Psoas muscle (tissue), 8 donors: Measurements from ENCODE around the gene WDR53. TPM values are rescaled to one million over a fixed set of nuclear protein-coding genes. Genes with fewer than 3 reads are reported as not detected.
A peak's percentile ranks its signal among the peaks of the same experiment; 100 is the strongest.

Experiments
- ATAC-seq, 4 donors: fragments of 200-7000 bp; cut with Tn5 transposase; one replicate each; pipeline ENCODE4 v1.9.1; 2020; ENCODE audit warnings: moderate library complexity in 3 of 4, mild to moderate bottlenecking in 2 of 4
- DNase-seq, 2 donors: peaks; one replicate each; pipeline ENCODE4 v3.0.0-alpha.2; 2020
- H3K27ac ChIP-seq: fragments of 200-600 bp; one replicate; pipeline ENCODE4 v1.8.0; 2022
- H3K27me3 ChIP-seq, 3 donors: fragments of 200-600 bp in 1 of 3; one replicate each; pipeline versions ENCODE4 v1.6.1 to v1.8.0; 2013 to 2022; ENCODE audit warnings: low read length in 2 of 3, mild to moderate bottlenecking in 2 of 3, moderate library complexity in 1 of 3; ENCODE audit not compliant: insufficient read depth in 3 of 3
- H3K36me3 ChIP-seq, 2 donors: fragments of 200-600 bp in 1 of 2; one replicate each; pipeline versions ENCODE4 v1.6.1 to v1.8.0; 2013 to 2022; ENCODE audit warnings: low read depth in 1 of 2, mild to moderate bottlenecking in 1 of 2, moderate library complexity in 1 of 2; ENCODE audit not compliant: insufficient read depth in 1 of 2
- H3K4me1 ChIP-seq: fragments of 200-600 bp; one replicate; pipeline ENCODE4 v1.8.0; 2022
- H3K4me3 ChIP-seq: fragments of 200-600 bp; one replicate; pipeline ENCODE4 v1.8.0; 2022; ENCODE audit warnings: mild to moderate bottlenecking
- H3K9me3 ChIP-seq: fragments of 200-600 bp; one replicate; pipeline ENCODE4 v1.8.0; 2022
- CTCF ChIP-seq: fragments of 200-600 bp; IDR thresholded peaks from one replicate; pipeline ENCODE4 v1.8.0; 2022; ENCODE audit warnings: antibody characterized with exemption
- WGBS, 3 donors: extraction: QIAGEN DNeasy Blood & Tissue Kit; methylation state at CpG; one replicate each; pipeline versions ENCODE4 v1.1.6 to v1.1.7; 2013; 5-methylcytosine and 5-hydroxymethylcytosine counted together
- intact Hi-C, 2 donors: fragments of 100-400 bp; cut with DNase I; formaldehyde crosslinking; loops; one replicate each; pipeline versions ENCODE4 v1.11.0 to v1.14.2; 2022
- polyA plus RNA-seq, 3 donors: library from polyadenylated mRNA; stranded (reverse); fragments of 200-250 nt; gene quantifications; one replicate each; pipeline ENCODE4 v1.2.3, GENCODE V29; 2013
- total RNA-seq, 4 donors: library from RNA; stranded (reverse); fragmentation: NEBNext Ultra II Directional in 2 of 4; extraction: Animal tissue kit (Norgen Biotek cat#: 25700) in 2 of 4; gene quantifications; one replicate each; pipeline versions ENCODE4 v1.2.1 to v1.2.4, GENCODE V29; 2021 to 2023
- donor health status: healthy with polysubstance abuse.
- donor health status: DM: no; HTN: no; CAD: no; lungs with moderate emphysema.
- donor health status: Bipolar disorder and iron deficiency.
- donor health status: healthy.
- donor health status: DM: yes; HTN: yes; CAD: no.
- donor health status: DM: no; HTN: no; CAD: no.
- donor health status: DM: no; HTN: no; CAD: no.
- donor health status: DM: yes; HTN: yes; CAD: no.

WDR53 gene
- total and polyA plus RNA-seq, 7 donors = 4.4 to 18.9 (median 10.5) TPM

GRCh38 chr3:196569003-196569516, 706 bp upstream of the WDR53 start:
- intact Hi-C loops = loop anchor here in 1 of 2 donors (5.0 kb wide), 1 partner anchor 62 kb away; no protein-coding TSS in a partner anchor
- DNase-seq (peak in 1 of 2 donors; percentile 71), ATAC-seq (peak in 2 of 4 donors; percentile 32 to 51)
- TF ChIP-seq CTCF = no peak
- H3K4me1 ChIP-seq = peaks cover 24% of the 10 kb centered on the region
- H3K9me3 ChIP-seq = no peaks in the 10 kb centered on the region
- H3K36me3 ChIP-seq = peaks cover 0 to 16% of the 10 kb centered on the region in 2 donors
- H3K27me3 ChIP-seq = no peaks in the 10 kb centered on the region
- H3K27ac ChIP-seq = peak overlapping the region; percentile 92
- WGBS, 3 donors = 0 to 1% (median 0%) methylated on average over 23 to 44 of the region's 44 CpGs
- peak overlapping the region; percentile 89 for H3K4me3 ChIP-seq

- DNase-seq = no peak
- Histone ChIP-seq H3K4me3 (no peak overlapping the region), H3K27ac (no peak overlapping the region), H3K27me3 (no peaks in the 10 kb centered on the region), H3K9me3 (no peaks in the 10 kb centered on the region), H3K36me3 (peaks cover 3 to 52% of the 10 kb centered on the region in 2 donors), H3K4me1 (peaks cover 5% of the 10 kb centered on the region)
- intact Hi-C loops = no loop called here
- TF ChIP-seq CTCF = no peak
- WGBS, 3 donors = 87 to 96% (median 91%) methylated on average over 9 of the region's 9 CpGs
- ATAC-seq = no peak
Observed at GRCh38 chr3:196563721-196564225, 4.6 kb downstream of the WDR53 start.

GRCh38 chr3:196559826-196560225, 8.5 kb downstream of the WDR53 start:
- intact Hi-C loops = no loop called here
- Histone ChIP-seq H3K9me3 (no peaks in the 10 kb centered on the region), H3K4me3 (no peak overlapping the region), H3K36me3 (peaks cover 3 to 50% of the 10 kb centered on the region in 2 donors), H3K27ac (no peak overlapping the region), H3K4me1 (no peaks in the 10 kb centered on the region), H3K27me3 (no peaks in the 10 kb centered on the region)
- no peak for DNase-seq
- no peak for ATAC-seq
- 47 to 68% (median 51%) methylated on average over 3 of the region's 3 CpGs for WGBS, 3 donors
- no peak for TF ChIP-seq CTCF

- Histone ChIP-seq H3K9me3 (no peaks in the 10 kb centered on the region), H3K27me3 (no peaks in the 10 kb centered on the region), H3K27ac (no peak overlapping the region), H3K36me3 (peaks cover 3 to 55% of the 10 kb centered on the region in 2 donors), H3K4me1 (peaks cover 7% of the 10 kb centered on the region), H3K4me3 (no peak overlapping the region)
- intact Hi-C loops = no loop called here
- DNase-seq (no peak), ATAC-seq (no peak)
- no peak for TF ChIP-seq CTCF
Observed at GRCh38 chr3:196558476-196558875, 9.9 kb downstream of the WDR53 start.

- Histone ChIP-seq H3K4me1 (peaks cover 10% of the 10 kb centered on the region), H3K4me3 (no peak overlapping the region), H3K36me3 (peaks cover 3 to 52% of the 10 kb centered on the region in 2 donors), H3K27ac (no peak overlapping the region), H3K9me3 (no peaks in the 10 kb centered on the region), H3K27me3 (no peaks in the 10 kb centered on the region)
- DNase-seq (no peak), ATAC-seq (no peak)
- intact Hi-C loops = no loop called here
- no peak for TF ChIP-seq CTCF
- 87 to 92% (median 90%) methylated on average over 5 of the region's 5 CpGs for WGBS, 3 donors
Observed at GRCh38 chr3:196557236-196557635, 11.1 kb downstream of the WDR53 start.
